IMR-90 (cell line): ENCODE measurements around the gene CIRBP. TPM values are rescaled to one million over a fixed set of nuclear protein-coding genes. Genes with fewer than 3 reads are reported as not detected.
A peak's percentile ranks its signal among the peaks of the same experiment; 100 is the strongest.

Experiments
- ATAC-seq: fragments of 200-7000 bp; cut with Tn5 transposase; 2 replicates; pipeline ENCODE4 v1.9.1; 2020; ENCODE audit warnings: low read depth, mild to moderate bottlenecking, moderate library complexity
- BruUV-seq: library from RNA; stranded (reverse); fragments of 400-500 nt; replicated peaks from 2 replicates; lab custom pipeline; 2021; lab: Mats Ljungman, UMichigan
- CTCF ChIA-PET: fragments of 300-600 bp; formaldehyde crosslinking; extraction: SDS; loops from one replicate; lab custom pipeline; 2021; ENCODE audit warnings: antibody characterized with exemption; lab: Yijun Ruan, JAX
- POLR2A ChIA-PET: fragments of 300-600 bp; sonication (Branson Sonifier 250); formaldehyde crosslinking; loops from one replicate; lab custom pipeline; 2022; ENCODE audit warnings: antibody characterized with exemption; ENCODE audit not compliant: unreplicated experiment; lab: Charles Lee
- DNase-seq: peaks from one replicate; pipeline ENCODE4 v3.0.0; 2013
- H2AFZ ChIP-seq: replicated peaks from 2 replicates; pipeline ENCODE3; 2013; ENCODE audit warnings: low read length, mild to moderate bottlenecking; ENCODE audit not compliant: poor library complexity
- H2AK5ac ChIP-seq: 2 replicates; pipeline ENCODE4 v1.6.1; 2013; ENCODE audit warnings: low read depth, low read length, inconsistent platforms
- H2AK9ac ChIP-seq: replicated peaks from 2 replicates; pipeline ENCODE3; 2013; ENCODE audit warnings: mild to moderate bottlenecking, low read depth, low read length, moderate library complexity; ENCODE audit not compliant: poor library complexity
- H2BK120ac ChIP-seq: 2 replicates; pipeline ENCODE4 v1.6.1; 2013; ENCODE audit warnings: low read depth, low read length, inconsistent platforms
- H2BK15ac ChIP-seq: 3 replicates; pipeline ENCODE4 v1.6.1; 2013; ENCODE audit warnings: low read depth, low read length, inconsistent platforms
- H2BK20ac ChIP-seq: 2 replicates; pipeline ENCODE4 v1.6.1; 2013; ENCODE audit warnings: low read depth, mild to moderate bottlenecking, inconsistent platforms, low read length, moderate library complexity
- H2BK5ac ChIP-seq: 2 replicates; pipeline ENCODE4 v1.6.1; 2013; ENCODE audit warnings: mild to moderate bottlenecking, low read depth, low read length, inconsistent platforms; ENCODE audit not compliant: poor library complexity, severe bottlenecking
- H3K14ac ChIP-seq: replicated peaks from 2 replicates; pipeline ENCODE4 v1.6.1; 2013; ENCODE audit warnings: low read depth, low read length, inconsistent platforms
- H3K18ac ChIP-seq: 2 replicates; pipeline ENCODE4 v1.6.1; 2013; ENCODE audit warnings: low read depth, low read length, control low read depth
- H3K23ac ChIP-seq: 2 replicates; pipeline ENCODE4 v1.6.1; 2013; ENCODE audit warnings: low read depth, low read length, inconsistent platforms
- H3K27ac ChIP-seq: 2 replicates; pipeline ENCODE4 v1.5.1; 2013; ENCODE audit warnings: mild to moderate bottlenecking, control low read depth, low read length; ENCODE audit not compliant: insufficient read depth
- H3K27me3 ChIP-seq: 2 replicates; pipeline ENCODE4 v1.6.1; 2013; ENCODE audit warnings: low read length; ENCODE audit not compliant: control insufficient read depth, insufficient read depth
- H3K36me3 ChIP-seq: 2 replicates; pipeline ENCODE4 v1.6.1; 2013; ENCODE audit warnings: low read length, mixed read lengths; ENCODE audit not compliant: control insufficient read depth, insufficient read depth
- H3K4ac ChIP-seq: 2 replicates; pipeline ENCODE4 v1.6.1; 2013; ENCODE audit warnings: low read depth, low read length, inconsistent platforms
- H3K4me1 ChIP-seq: 2 replicates; pipeline ENCODE4 v1.6.1; 2013; ENCODE audit warnings: low read length, mixed read lengths; ENCODE audit not compliant: control insufficient read depth, insufficient read depth
- H3K4me2 ChIP-seq: 2 replicates; pipeline ENCODE4 v1.6.1; 2013; ENCODE audit warnings: low read depth, mild to moderate bottlenecking, control low read depth, low read length, moderate library complexity
- H3K4me3 ChIP-seq: 2 replicates; pipeline ENCODE4 v1.5.1; 2013; ENCODE audit warnings: low read depth, mild to moderate bottlenecking, control low read depth, low read length, moderate library complexity; ENCODE audit not compliant: insufficient read depth
- H3K56ac ChIP-seq: 2 replicates; pipeline ENCODE4 v1.6.1; 2013; ENCODE audit warnings: low read length, inconsistent platforms; ENCODE audit not compliant: insufficient read depth; ENCODE audit errors: extremely low read depth
- H3K79me1 ChIP-seq, 2 experiments: 2 replicates each; pipeline ENCODE4 v1.6.1; 2013; ENCODE audit warnings: low read length in 2 of 2, inconsistent platforms in 1 of 2, low read depth in 1 of 2
- H3K9ac ChIP-seq: 2 replicates; pipeline ENCODE4 v1.6.1; 2013; ENCODE audit warnings: low read depth, low read length, control low read depth
- H3K9me1 ChIP-seq: 2 replicates; pipeline ENCODE4 v1.6.1; 2013; ENCODE audit warnings: low read length, inconsistent platforms; ENCODE audit not compliant: insufficient read depth
- H3K9me3 ChIP-seq: 2 replicates; pipeline ENCODE4 v1.6.1; 2013; ENCODE audit warnings: low read length; ENCODE audit not compliant: control insufficient read depth, insufficient read depth
- H4K20me1 ChIP-seq: 2 replicates; pipeline ENCODE4 v1.6.1; 2013; ENCODE audit warnings: low read length, inconsistent platforms; ENCODE audit not compliant: insufficient read depth
- H4K5ac ChIP-seq: 2 replicates; pipeline ENCODE4 v1.6.1; 2013; ENCODE audit warnings: mild to moderate bottlenecking, low read depth, low read length, control low read depth
- H4K8ac ChIP-seq, 2 experiments: 2 replicates each; pipeline ENCODE4 v1.6.1; 2013; ENCODE audit warnings: low read depth in 2 of 2, low read length in 2 of 2, control low read depth in 1 of 2, inconsistent platforms in 1 of 2
- H4K91ac ChIP-seq: 2 replicates; pipeline ENCODE4 v1.6.1; 2013; ENCODE audit warnings: low read depth, low read length, inconsistent platforms; ENCODE audit not compliant: insufficient read depth
- BHLHE40 ChIP-seq: fragments of 150-350 bp; IDR thresholded peaks from 2 replicates; pipeline ENCODE4 v1.6.1; 2016; ENCODE audit warnings: mild to moderate bottlenecking, low read depth, low read length
- CEBPB ChIP-seq: IDR thresholded peaks from 2 replicates; pipeline ENCODE4 v1.6.1; 2012; ENCODE audit warnings: low read depth, low read length, improper control_type of control experiment
- CHD1 ChIP-seq: IDR thresholded peaks from 2 replicates; pipeline ENCODE4 v1.6.1; 2012; ENCODE audit warnings: low read depth, low read length, improper control_type of control experiment
- ELK1 ChIP-seq: fragments of 150-350 bp; IDR thresholded peaks from 2 replicates; pipeline ENCODE4 v1.6.1; 2016; ENCODE audit warnings: low read depth, mild to moderate bottlenecking, low read length, moderate library complexity, borderline replicate concordance
- FOS ChIP-seq: fragments of 150-350 bp; IDR thresholded peaks from 2 replicates; pipeline ENCODE4 v1.6.1; 2016; ENCODE audit warnings: low read depth, low read length
- MAFK ChIP-seq: IDR thresholded peaks from 2 replicates; pipeline ENCODE4 v1.6.1; 2012; ENCODE audit warnings: low read depth, low read length, improper control_type of control experiment
- MAZ ChIP-seq: IDR thresholded peaks from 2 replicates; pipeline ENCODE4 v1.6.1; 2012; ENCODE audit warnings: low read depth, mild to moderate bottlenecking, low read length, improper control_type of control experiment, moderate library complexity, borderline replicate concordance
- MXI1 ChIP-seq: IDR thresholded peaks from 2 replicates; pipeline ENCODE4 v1.6.1; 2012; ENCODE audit warnings: low read depth, mild to moderate bottlenecking, low read length, moderate library complexity, borderline replicate concordance
- NFE2L2 ChIP-seq: fragments of 150-350 bp; IDR thresholded peaks from 2 replicates; pipeline ENCODE4 v1.6.1; 2016; ENCODE audit warnings: low read depth, mild to moderate bottlenecking, low read length
- POLR2A ChIP-seq: IDR thresholded peaks from 2 replicates; pipeline ENCODE4 v1.6.1; 2012; ENCODE audit warnings: mild to moderate bottlenecking, low read depth, low read length
- RAD21 ChIP-seq: IDR thresholded peaks from 2 replicates; pipeline ENCODE4 v1.6.1; 2012; ENCODE audit warnings: low read length, improper control_type of control experiment
- RCOR1 ChIP-seq: IDR thresholded peaks from 2 replicates; pipeline ENCODE4 v1.6.1; 2012; ENCODE audit warnings: mild to moderate bottlenecking, low read length, improper control_type of control experiment; ENCODE audit not compliant: insufficient replicate concordance
- RFX5 ChIP-seq: IDR thresholded peaks from 2 replicates; pipeline ENCODE4 v1.8.0; 2012; ENCODE audit warnings: low read depth, mild to moderate bottlenecking, low read length, moderate library complexity
- SMC3 ChIP-seq: fragments of 150-350 bp; IDR thresholded peaks from 2 replicates; pipeline ENCODE4 v1.6.1; 2016; ENCODE audit warnings: low read depth, mild to moderate bottlenecking, antibody characterized with exemption, low read length, moderate library complexity
- USF2 ChIP-seq: fragments of 150-350 bp; IDR thresholded peaks from 2 replicates; pipeline ENCODE4 v1.6.1; 2017; ENCODE audit warnings: mild to moderate bottlenecking, antibody characterized with exemption, low read length, low read depth
- WGBS, 2 experiments: methylation state at CpG; one replicate each; pipeline versions ENCODE4 v1.1.5 to v1.1.7; 2013; ENCODE audit warnings: missing lambda C conversion rate in 2 of 2; ENCODE audit not compliant: insufficient read length in 1 of 2; ENCODE audit errors: extremely low coverage in 2 of 2; 5-methylcytosine and 5-hydroxymethylcytosine counted together
- dilution Hi-C: fragments of 300-500 bp; cut with HindIII; formaldehyde crosslinking; loops from one replicate; pipeline ENCODE4 v1.14.3; 2018; ENCODE audit warnings: low sequenced_read_pairs; ENCODE audit not compliant: unreplicated experiment
- in situ Hi-C: fragments of 300-500 bp; cut with MboI; formaldehyde crosslinking; loops from 3 replicates; pipeline ENCODE4 v1.14.3; 2019; ENCODE audit warnings: low sequenced_read_pairs, inconsistent platforms, mixed read lengths
- intact Hi-C: fragments of 100-400 bp; cut with micrococcal nuclease; formaldehyde crosslinking; loops from 2 replicates; pipeline ENCODE4 v1.10.0; 2022
- polyA plus RNA-seq, 3 experiments: library from polyadenylated mRNA; depleted of rRNA; stranded (reverse); fragments of >200 nt; gene quantifications; 2 replicates each; pipeline ENCODE4 v1.2.3, GENCODE V29; 2012; ENCODE audit warnings: low replicate concordance in 1 of 3
- total RNA-seq: library from RNA; depleted of rRNA; stranded (reverse); fragments of >200 nt; gene quantifications from 2 replicates; pipeline ENCODE4 v1.2.3, GENCODE V29; 2012

Gene CIRBP
- total and polyA plus RNA-seq, 2 of the 4 experiments (the other 2 are of a cell fraction), result 299 to 542 TPM

- ChIA-PET CTCF (interaction anchor here (1.9 to 3.1 kb wide), 2 partner anchors 10 to 21 kb away, joined by 7 to 64 read pairs; no protein-coding TSS in a partner anchor), POLR2A (interaction anchor here (4.2 kb wide), 1 partner anchor 24 kb away, joined by 62 read pairs; the partner anchor contains the start of gene CIRBP)
- no peak overlapping the region for H4K5ac ChIP-seq
- H3K56ac ChIP-seq, result no peak overlapping the region; the same call in 1 of the 2 replicates
- WGBS, 2 experiments, result 94% methylated on average over 10 of the region's 26 CpGs; no CpG with 5 or more reads in 1 of the 2 experiments
- no peak for ATAC-seq
- no peak overlapping the region for H2BK20ac ChIP-seq
- no peak overlapping the region for H3K4me3 ChIP-seq
- no peak overlapping the region for H3K23ac ChIP-seq
- peak overlapping the region; percentile 81 for H2AK5ac ChIP-seq
- intact Hi-C loops (no loop called here), dilution Hi-C loops (no loop called here), in situ Hi-C loops (no loop called here)
- H3K14ac ChIP-seq, result no peak overlapping the region
- no TSS peak for BruUV-seq
- peak overlapping the region; percentile 97 for H2AK9ac ChIP-seq
- H4K91ac ChIP-seq, result no peak overlapping the region; the same call in 1 of the 2 replicates
- no peak overlapping the region for H3K9ac ChIP-seq
- H3K36me3 ChIP-seq, result peaks cover 4% of the 10 kb centered on the region; the same call in 1 of the 2 replicates
- H3K9me1 ChIP-seq, result no peaks in the 10 kb centered on the region
- H4K20me1 ChIP-seq, result peaks cover 34% of the 10 kb centered on the region
- no peak overlapping the region for H3K4me2 ChIP-seq
- no peak overlapping the region for H3K4ac ChIP-seq
- H3K79me1 ChIP-seq, result peaks cover 4 to 54% of the 10 kb centered on the region in 2 experiments; a peak in 2 of 4 replicates
- H3K27ac ChIP-seq, result peak overlapping the region; percentile 35; the same call in 1 of the 2 replicates
- H3K27me3 ChIP-seq, result no peaks in the 10 kb centered on the region
- H3K4me1 ChIP-seq, result peaks cover 19% of the 10 kb centered on the region
- no peaks in the 10 kb centered on the region for H3K9me3 ChIP-seq
- H3K18ac ChIP-seq, result no peak overlapping the region
- H2BK15ac ChIP-seq, result no peak overlapping the region
- H2AFZ ChIP-seq, result peak overlapping the region; percentile 51
- DNase-seq, result no peak
- H4K8ac ChIP-seq, result no peak overlapping the region; a peak in 1 of 4 replicates
- no peak overlapping the region for H2BK120ac ChIP-seq
- no peak overlapping the region for H2BK5ac ChIP-seq
- TF ChIP-seq MXI1 (no peak), NFE2L2 (no peak), RCOR1 (no peak), RFX5 (no peak), BHLHE40 (no peak), RAD21 (no peak), FOS (no peak), CEBPB (no peak), USF2 (no peak), CHD1 (no peak), ELK1 (no peak), MAZ (no peak), POLR2A (no peak), SMC3 (no peak), MAFK (no peak)
Measured at GRCh38 chr19:1245494-1246264, 23.5 kb upstream of the CIRBP start.
